ENCODE measurements around the gene ST6GALNAC5.

ST6GALNAC5 gene

GRCh38 chr1:77012066-77012465 is 144.8 kb downstream of the ST6GALNAC5 start:
- Histone ChIP-seq H3K4me1 (ENCODE audit: insufficient read depth, low read length) (peaks cover 27% of the 10 kb centered on the region; the same call in 1 of the 2 replicates), H3K27ac (ENCODE audit: low read depth, low read length) (no peak overlapping the region), H3K9me3 (ENCODE audit: insufficient read depth, low read depth, low read length) (no peaks in the 10 kb centered on the region), H3K36me3 (ENCODE audit: insufficient read depth, low read length) (no peaks in the 10 kb centered on the region), H3K9ac (ENCODE audit: low read depth, low read length) (no peak overlapping the region), H3K27me3 (ENCODE audit: insufficient read depth, low read length) (no peaks in the 10 kb centered on the region), H3K4me3 (ENCODE audit: low read length) (no peak overlapping the region)
- 96% methylated on average over 1 of the region's 1 CpG for WGBS

- H3K9ac ChIP-seq (ENCODE audit: low read depth, low read length): no peak overlapping the region
- no peaks in the 10 kb centered on the region for H3K27me3 ChIP-seq (ENCODE audit: insufficient read depth, low read length)
- H3K9me3 ChIP-seq (ENCODE audit: insufficient read depth, low read depth, low read length): no peaks in the 10 kb centered on the region
- WGBS: 94% methylated on average over 5 of the region's 5 CpGs
- H3K4me3 ChIP-seq (ENCODE audit: low read length): no peak overlapping the region
- H3K4me1 ChIP-seq (ENCODE audit: insufficient read depth, low read length): peaks cover 41% of the 10 kb centered on the region
- H3K27ac ChIP-seq (ENCODE audit: low read depth, low read length): no peak overlapping the region
- no peaks in the 10 kb centered on the region for H3K36me3 ChIP-seq (ENCODE audit: insufficient read depth, low read length)
Observed at GRCh38 chr1:77014073-77014788, 147.0 kb downstream of the ST6GALNAC5 start.

- WGBS: 80% methylated on average over 2 of the region's 2 CpGs
- Histone ChIP-seq H3K9ac (ENCODE audit: low read depth, low read length) (no peak overlapping the region), H3K27me3 (ENCODE audit: insufficient read depth, low read length) (no peaks in the 10 kb centered on the region), H3K4me1 (ENCODE audit: insufficient read depth, low read length) (peaks cover 46% of the 10 kb centered on the region), H3K9me3 (ENCODE audit: insufficient read depth, low read depth, low read length) (no peaks in the 10 kb centered on the region), H3K36me3 (ENCODE audit: insufficient read depth, low read length) (no peaks in the 10 kb centered on the region), H3K4me3 (ENCODE audit: low read length) (no peak overlapping the region), H3K27ac (ENCODE audit: low read depth, low read length) (no peak overlapping the region)
Observed at GRCh38 chr1:77015748-77016341, 148.6 kb downstream of the ST6GALNAC5 start.

- Histone ChIP-seq H3K9ac (ENCODE audit: low read depth, low read length) (no peak overlapping the region), H3K4me3 (ENCODE audit: low read length) (no peak overlapping the region), H3K27ac (ENCODE audit: low read depth, low read length) (no peak overlapping the region), H3K36me3 (ENCODE audit: insufficient read depth, low read length) (no peaks in the 10 kb centered on the region), H3K4me1 (ENCODE audit: insufficient read depth, low read length) (peaks cover 40% of the 10 kb centered on the region), H3K9me3 (ENCODE audit: insufficient read depth, low read depth, low read length) (no peaks in the 10 kb centered on the region), H3K27me3 (ENCODE audit: insufficient read depth, low read length) (no peaks in the 10 kb centered on the region)
- WGBS: 94% methylated on average over 1 of the region's 2 CpGs
Observed at GRCh38 chr1:77016386-77016985, 149.2 kb downstream of the ST6GALNAC5 start.

DNA sequence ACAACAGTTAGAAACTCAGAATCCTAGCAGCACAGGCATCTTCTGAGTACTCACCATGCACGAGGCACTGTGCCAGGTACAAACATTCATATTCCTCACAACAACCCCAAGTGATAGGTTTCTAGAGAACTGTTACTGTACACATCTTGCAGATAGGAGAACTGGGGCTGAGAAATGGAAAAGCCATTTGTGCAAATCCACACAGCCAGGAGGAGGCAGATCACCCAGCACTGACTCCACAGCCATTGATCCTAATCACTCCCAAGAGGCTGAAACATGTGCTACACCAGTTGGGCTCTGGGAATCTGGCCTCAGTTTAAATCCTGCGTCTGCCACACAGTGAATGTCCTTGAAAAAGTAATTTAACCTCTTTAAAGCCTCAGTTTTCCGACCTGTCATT is 151.0 kb downstream of the ST6GALNAC5 start:
- Histone ChIP-seq H3K9ac (ENCODE audit: low read depth, low read length) (no peak overlapping the region), H3K27ac (ENCODE audit: low read depth, low read length) (no peak overlapping the region), H3K4me3 (ENCODE audit: low read length) (no peak overlapping the region), H3K36me3 (ENCODE audit: insufficient read depth, low read length) (no peaks in the 10 kb centered on the region), H3K27me3 (ENCODE audit: insufficient read depth, low read length) (no peaks in the 10 kb centered on the region), H3K4me1 (ENCODE audit: insufficient read depth, low read length) (peaks cover 32% of the 10 kb centered on the region), H3K9me3 (ENCODE audit: insufficient read depth, low read depth, low read length) (no peaks in the 10 kb centered on the region)
- 73% methylated on average over 3 of the region's 3 CpGs for WGBS

- Histone ChIP-seq H3K27ac (ENCODE audit: low read depth, low read length) (no peak overlapping the region), H3K27me3 (ENCODE audit: insufficient read depth, low read length) (no peaks in the 10 kb centered on the region), H3K4me1 (ENCODE audit: insufficient read depth, low read length) (peaks cover 32% of the 10 kb centered on the region), H3K36me3 (ENCODE audit: insufficient read depth, low read length) (no peaks in the 10 kb centered on the region), H3K9me3 (ENCODE audit: insufficient read depth, low read depth, low read length) (no peaks in the 10 kb centered on the region), H3K4me3 (ENCODE audit: low read length) (no peak overlapping the region), H3K9ac (ENCODE audit: low read depth, low read length) (no peak overlapping the region)
- no CpG with 5 or more reads among the region's 1 CpG for WGBS
Observed at GRCh38 chr1:77018761-77019160, 151.5 kb downstream of the ST6GALNAC5 start.

GRCh38 chr1:77021732-77022131 is 154.5 kb downstream of the ST6GALNAC5 start:
- Histone ChIP-seq H3K27me3 (ENCODE audit: insufficient read depth, low read length) (no peaks in the 10 kb centered on the region), H3K4me3 (ENCODE audit: low read length) (no peak overlapping the region), H3K9me3 (ENCODE audit: insufficient read depth, low read depth, low read length) (no peaks in the 10 kb centered on the region), H3K36me3 (ENCODE audit: insufficient read depth, low read length) (no peaks in the 10 kb centered on the region), H3K4me1 (ENCODE audit: insufficient read depth, low read length) (peaks cover 29% of the 10 kb centered on the region), H3K9ac (ENCODE audit: low read depth, low read length) (no peak overlapping the region), H3K27ac (ENCODE audit: low read depth, low read length) (no peak overlapping the region)
- WGBS: 91% methylated on average over 2 of the region's 2 CpGs

GRCh38 chr1:77024500-77024899 is 157.2 kb downstream of the ST6GALNAC5 start:
- no peaks in the 10 kb centered on the region for H3K9me3 ChIP-seq (ENCODE audit: insufficient read depth, low read depth, low read length)
- 84% methylated on average over 4 of the region's 4 CpGs for WGBS
- H3K27me3 ChIP-seq (ENCODE audit: insufficient read depth, low read length): no peaks in the 10 kb centered on the region

DNA sequence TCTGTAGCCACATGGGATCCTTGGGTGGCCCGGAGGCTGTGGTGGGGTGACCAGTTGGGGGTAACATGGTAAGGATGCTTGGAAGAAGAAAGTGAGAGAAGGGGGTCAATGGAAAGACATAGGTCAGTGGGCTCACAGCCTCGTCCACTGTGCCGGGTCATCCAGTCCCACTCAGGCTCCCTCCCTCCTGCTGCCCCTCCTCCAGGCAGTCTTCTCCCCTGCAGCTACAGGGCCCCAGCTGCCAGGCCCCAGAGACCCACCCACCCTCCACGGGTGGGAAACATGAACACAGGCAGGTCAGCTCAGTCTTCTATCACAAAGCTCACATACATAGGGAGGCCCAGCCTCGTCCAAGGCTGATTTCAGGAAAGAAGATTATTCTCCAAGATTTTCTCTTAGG is 158.3 kb downstream of the ST6GALNAC5 start:
- Histone ChIP-seq H3K9ac (ENCODE audit: low read depth, low read length) (no peak overlapping the region), H3K9me3 (ENCODE audit: insufficient read depth, low read depth, low read length) (no peaks in the 10 kb centered on the region), H3K27me3 (ENCODE audit: insufficient read depth, low read length) (no peaks in the 10 kb centered on the region), H3K4me3 (ENCODE audit: low read length) (no peak overlapping the region), H3K27ac (ENCODE audit: low read depth, low read length) (no peak overlapping the region), H3K36me3 (ENCODE audit: insufficient read depth, low read length) (no peaks in the 10 kb centered on the region), H3K4me1 (ENCODE audit: insufficient read depth, low read length) (0 out of 2 replicates have a peak, but pooled peaks cover 15% of the 10 kb centered on the region)
- WGBS: 87% methylated on average over 5 of the region's 5 CpGs

More at GRCh38 chr1:77024500-77024899, 157.2 kb downstream of the ST6GALNAC5 start:
- H3K36me3 ChIP-seq (ENCODE audit: insufficient read depth, low read length): no peaks in the 10 kb centered on the region
- H3K27ac ChIP-seq (ENCODE audit: low read depth, low read length): no peak overlapping the region
- H3K9ac ChIP-seq (ENCODE audit: low read depth, low read length): no peak overlapping the region
- no peak overlapping the region for H3K4me3 ChIP-seq (ENCODE audit: low read length)
- peaks cover 21% of the 10 kb centered on the region for H3K4me1 ChIP-seq (ENCODE audit: insufficient read depth, low read length)

DNA sequence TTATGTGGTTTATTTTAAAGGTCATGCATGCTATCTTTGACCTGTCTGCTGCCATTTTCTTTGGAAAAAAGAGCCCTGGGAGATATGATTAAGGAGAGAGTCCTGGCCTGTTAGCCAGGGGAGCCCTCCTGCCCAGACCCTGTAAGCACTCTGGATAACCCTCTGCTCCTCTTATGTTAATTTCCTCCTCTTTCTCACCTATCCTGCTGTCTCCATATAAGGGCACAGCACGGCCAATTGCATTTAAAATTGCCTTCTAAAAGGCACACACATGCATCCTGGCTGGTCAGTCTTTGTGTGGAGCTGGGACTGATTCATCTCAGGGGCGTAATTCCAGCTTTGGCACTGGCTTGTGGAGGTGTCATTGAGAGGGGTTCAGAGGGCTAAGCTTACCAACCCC is 158.9 kb downstream of the ST6GALNAC5 start:
- Histone ChIP-seq H3K27ac (ENCODE audit: low read depth, low read length) (no peak overlapping the region; the same call in 1 of the 2 replicates), H3K9ac (ENCODE audit: low read depth, low read length) (no peak overlapping the region)
- WGBS: 62% methylated on average over 2 of the region's 2 CpGs

GRCh38 chr1:77026640-77027039 is 159.4 kb downstream of the ST6GALNAC5 start:
- no peaks in the 10 kb centered on the region for H3K9me3 ChIP-seq (ENCODE audit: insufficient read depth, low read depth, low read length)
- WGBS: 96% methylated on average over 1 of the region's 1 CpG
- no peak overlapping the region for H3K9ac ChIP-seq (ENCODE audit: low read depth, low read length)
- H3K4me1 ChIP-seq (ENCODE audit: insufficient read depth, low read length): peaks cover 22% of the 10 kb centered on the region; the same call in 1 of the 2 replicates
- H3K27ac ChIP-seq (ENCODE audit: low read depth, low read length): no peak overlapping the region
- H3K27me3 ChIP-seq (ENCODE audit: insufficient read depth, low read length): no peaks in the 10 kb centered on the region
- no peak overlapping the region for H3K4me3 ChIP-seq (ENCODE audit: low read length)
- H3K36me3 ChIP-seq (ENCODE audit: insufficient read depth, low read length): no peaks in the 10 kb centered on the region

More for the DNA sequence above, 158.9 kb downstream of the ST6GALNAC5 start:
- H3K27me3 ChIP-seq (ENCODE audit: insufficient read depth, low read length): no peaks in the 10 kb centered on the region
- H3K36me3 ChIP-seq (ENCODE audit: insufficient read depth, low read length): no peaks in the 10 kb centered on the region
- H3K4me1 ChIP-seq (ENCODE audit: insufficient read depth, low read length): peaks cover 20% of the 10 kb centered on the region; the same call in 1 of the 2 replicates
- H3K4me3 ChIP-seq (ENCODE audit: low read length): no peak overlapping the region
- H3K9me3 ChIP-seq (ENCODE audit: insufficient read depth, low read depth, low read length): no peaks in the 10 kb centered on the region

Measured in HUES64 (cell line).